HG03159 (cell line): ENCODE results near the gene EDNRB.

Experiments used
- ATAC-seq: cut with Tn5 transposase; IDR thresholded peaks from one replicate; pipeline ENCODE4 v1.9.1; 2021; ENCODE audit warnings: mild to moderate bottlenecking, moderate library complexity; ENCODE audit not compliant: unreplicated experiment

Gene EDNRB

GRCh38 chr13:77898097-77898496 is 20.5 kb downstream of the EDNRB start:
- peak; percentile 97 for ATAC-seq

GRCh38 chr13:77896977-77897376 is 21.7 kb downstream of the EDNRB start:
- no peak for ATAC-seq

DNA sequence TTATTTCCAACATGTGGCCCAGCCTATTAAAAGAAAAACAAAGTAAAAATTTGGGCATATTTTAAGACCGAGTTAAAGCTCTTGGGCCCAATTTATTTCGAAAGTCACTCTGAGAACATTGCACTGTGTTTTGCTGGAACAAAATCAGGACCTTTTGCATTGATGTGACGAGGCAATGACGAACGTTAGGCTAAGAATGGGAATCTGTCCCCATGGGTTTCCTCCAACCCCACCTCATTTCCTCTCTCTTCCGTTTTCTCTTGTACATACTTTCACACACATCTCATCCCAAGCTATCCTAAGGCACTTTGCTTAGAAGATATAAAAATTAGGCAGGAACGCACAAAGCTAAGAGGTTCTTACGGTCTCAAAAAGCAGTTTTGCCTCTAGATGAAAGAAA is 22.1 kb downstream of the EDNRB start:
- ATAC-seq, result no peak

- no peak for ATAC-seq
Observed at GRCh38 chr13:77894743-77895142, 23.9 kb downstream of the EDNRB start.

- no peak for ATAC-seq
Observed at GRCh38 chr13:77893066-77893465, 25.6 kb downstream of the EDNRB start.

DNA sequence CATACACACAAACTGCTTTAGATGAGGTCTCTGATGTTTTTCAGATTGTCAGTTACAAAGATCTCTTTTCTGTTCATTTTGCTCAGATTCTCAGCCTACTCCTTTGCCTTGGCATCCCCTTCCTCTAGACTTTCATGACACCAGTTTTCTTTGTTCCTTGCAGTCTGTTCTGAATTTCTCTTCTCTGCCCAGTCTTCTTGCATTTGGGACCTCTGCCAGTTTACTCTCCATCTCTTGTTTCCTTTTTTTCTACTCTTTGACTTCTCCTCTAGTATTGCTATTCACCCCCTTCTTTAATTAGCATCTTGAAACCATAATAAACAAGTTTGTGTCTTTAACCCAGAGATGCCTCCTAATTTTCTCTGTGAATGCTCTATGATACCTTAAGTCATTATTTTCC is 26.1 kb downstream of the EDNRB start:
- no peak for ATAC-seq

- ATAC-seq, result no peak
Observed at GRCh38 chr13:77891486-77891885, 27.1 kb downstream of the EDNRB start.

DNA sequence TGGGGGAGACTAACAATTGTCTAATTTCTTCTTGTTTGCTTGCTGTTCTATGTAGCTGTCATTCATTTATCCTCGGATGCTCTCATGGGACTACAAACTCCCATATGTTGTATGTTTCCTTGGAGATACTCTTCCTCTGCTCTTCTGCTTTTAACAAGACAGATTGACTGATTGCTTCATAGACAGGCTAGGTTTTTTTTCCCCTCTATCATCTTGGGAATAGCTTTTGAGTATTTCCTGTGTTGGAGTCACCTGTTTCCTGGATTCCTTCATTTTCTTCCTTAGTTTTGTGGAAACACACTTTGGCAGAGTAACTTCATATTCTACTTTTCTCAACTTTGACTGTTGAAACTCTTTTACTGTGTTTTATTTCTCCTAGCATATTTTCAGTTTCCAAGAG is 27.6 kb downstream of the EDNRB start:
- no peak for ATAC-seq

GRCh38 chr13:77883328-77883727 is 35.3 kb downstream of the EDNRB start:
- no peak for ATAC-seq

DNA sequence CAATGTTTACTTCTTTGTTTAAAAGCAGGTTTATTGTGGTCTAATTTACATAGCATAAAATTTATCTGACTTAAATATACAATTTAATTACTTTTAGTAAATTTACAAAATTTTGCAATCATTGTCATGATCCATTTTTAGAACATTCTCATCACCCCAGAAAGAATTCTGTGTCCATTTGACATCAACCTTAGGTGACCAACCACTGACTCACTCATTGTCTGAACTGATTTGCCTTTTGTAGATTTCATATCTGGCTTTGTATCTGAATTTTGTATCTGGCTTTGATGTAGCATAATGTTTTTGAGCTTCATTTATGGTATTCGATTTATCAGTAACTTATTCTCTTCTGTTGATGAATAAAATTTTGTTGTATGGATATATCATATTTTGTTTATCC is 40.4 kb downstream of the EDNRB start:
- no peak for ATAC-seq

DNA sequence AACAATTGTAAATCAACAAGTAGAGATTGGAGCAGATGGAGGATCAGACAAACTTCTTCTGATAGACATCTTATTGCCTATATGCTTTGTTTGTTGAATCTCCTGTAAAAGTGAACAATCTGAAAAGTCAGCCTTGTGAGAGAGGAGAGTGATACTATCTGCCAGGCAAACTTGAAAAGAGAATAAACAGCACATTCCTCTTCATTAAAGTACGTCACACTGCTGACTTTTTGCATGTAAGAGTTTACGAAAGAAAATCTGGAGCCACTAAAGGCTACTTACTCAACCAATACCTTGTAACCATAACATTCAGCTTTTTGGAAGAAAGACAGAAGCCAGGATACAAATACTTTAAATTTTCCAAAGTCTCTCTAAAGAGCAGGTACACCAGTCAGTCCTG is 42.5 kb downstream of the EDNRB start:
- ATAC-seq, result no peak

DNA sequence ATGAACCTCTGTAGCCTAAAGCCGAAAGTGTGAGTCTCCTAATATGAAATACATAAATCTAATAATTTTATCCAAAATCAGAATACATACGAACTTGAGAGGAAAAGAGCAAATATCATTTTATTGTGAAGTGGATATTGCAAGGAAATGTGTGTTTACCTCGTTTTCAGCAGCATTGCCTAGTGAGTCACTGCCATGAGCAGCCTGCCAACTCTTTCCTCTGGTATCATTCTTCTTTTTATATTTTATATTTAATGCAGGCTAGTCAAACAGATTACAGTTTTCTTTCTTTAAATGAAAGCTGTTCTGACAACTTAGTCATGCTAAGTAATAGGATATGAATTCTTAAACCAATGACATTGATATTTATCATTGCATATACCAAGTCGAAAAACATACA is 44.2 kb downstream of the EDNRB start:
- no peak for ATAC-seq

- no peak for ATAC-seq
Observed at GRCh38 chr13:77872995-77873394, 45.6 kb downstream of the EDNRB start.

DNA sequence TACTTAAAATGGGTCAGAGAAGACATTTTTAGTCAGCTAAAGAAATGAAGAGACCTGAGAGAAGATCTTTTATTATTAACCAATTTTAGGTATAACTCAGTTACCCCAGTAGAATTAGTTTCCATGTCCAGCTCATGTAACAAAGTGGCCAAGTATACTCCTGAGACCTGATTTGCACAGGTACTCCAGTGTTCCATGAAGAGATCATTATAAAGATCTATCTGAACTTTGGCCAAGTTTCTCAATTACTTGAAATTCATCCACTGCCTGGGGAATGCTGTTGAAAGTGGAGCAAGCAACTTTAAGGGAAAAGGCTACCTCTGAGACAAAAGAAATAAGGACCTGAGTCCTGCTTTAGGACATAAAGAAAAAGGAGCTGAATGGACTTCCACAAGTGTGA is 47.0 kb downstream of the EDNRB start:
- ATAC-seq, result no peak

- ATAC-seq, result no peak
Observed at GRCh38 chr13:77868717-77869116, 49.9 kb downstream of the EDNRB start.

- ATAC-seq, result no peak
Observed at GRCh38 chr13:77866971-77867370, 51.7 kb downstream of the EDNRB start.

DNA sequence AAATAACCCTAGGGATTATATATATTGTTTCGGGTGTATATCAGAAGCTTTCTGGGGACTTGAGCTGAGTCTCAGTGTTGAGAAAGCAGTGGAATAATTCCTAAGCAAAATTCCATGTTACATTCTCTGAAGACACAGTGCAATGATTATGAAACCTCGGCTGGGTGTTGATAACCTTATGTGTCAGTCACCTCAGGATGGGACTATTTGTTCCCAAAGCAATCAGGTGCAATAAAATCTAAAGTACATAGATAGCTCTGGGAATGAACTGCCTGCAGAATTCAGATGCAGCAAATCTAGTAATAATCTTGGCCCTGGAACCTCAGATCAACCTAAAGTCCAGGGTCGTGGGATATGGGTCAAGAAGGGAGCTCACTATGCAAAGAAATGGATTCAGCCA is 53.0 kb downstream of the EDNRB start:
- ATAC-seq, result no peak

GRCh38 chr13:77863144-77863543 is 55.5 kb downstream of the EDNRB start:
- no peak for ATAC-seq

DNA sequence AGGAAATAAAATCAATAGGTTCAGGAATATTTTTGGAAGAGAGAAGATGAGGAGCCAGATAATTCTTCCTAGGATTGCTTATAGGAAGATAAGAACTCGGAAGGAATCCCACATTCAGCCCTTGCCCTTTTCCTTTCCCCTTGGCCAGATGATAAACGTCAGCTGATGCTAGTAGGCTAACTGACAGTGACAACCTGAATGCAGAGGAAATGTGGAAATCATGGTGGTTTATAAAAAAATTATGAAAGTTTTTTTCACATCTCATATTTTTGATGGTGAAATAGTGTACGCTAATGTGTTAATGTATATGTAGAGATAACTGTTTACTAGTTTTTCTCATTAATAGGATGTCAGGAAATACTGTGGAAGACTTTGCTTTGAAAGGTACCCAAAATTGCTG is 56.9 kb downstream of the EDNRB start:
- ATAC-seq, result no peak

DNA sequence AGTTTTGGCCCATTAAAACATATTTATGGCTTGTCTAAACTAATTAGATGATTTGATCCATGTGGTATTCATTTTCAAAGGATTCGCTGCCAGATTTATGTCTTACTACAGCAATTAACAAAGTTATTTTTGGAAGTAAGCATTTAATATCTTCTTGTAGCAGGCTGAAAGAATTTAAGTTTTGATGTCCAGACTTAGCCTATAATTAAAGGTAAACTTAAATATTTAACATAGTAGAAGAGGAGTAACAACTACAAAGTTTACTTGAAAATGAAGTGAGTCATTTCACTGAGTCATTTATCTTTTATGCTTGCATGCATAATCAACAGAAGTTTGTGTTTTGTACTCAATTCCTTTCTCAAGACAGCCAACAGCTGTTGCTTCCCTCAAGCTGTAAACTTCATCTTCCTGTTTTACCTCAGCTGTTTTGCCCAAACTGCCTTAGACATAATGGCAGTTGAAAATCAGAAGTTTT is 58.1 kb downstream of the EDNRB start:
- no peak for ATAC-seq

GRCh38 chr13:77859450-77859849 is 59.2 kb downstream of the EDNRB start:
- no peak for ATAC-seq

DNA sequence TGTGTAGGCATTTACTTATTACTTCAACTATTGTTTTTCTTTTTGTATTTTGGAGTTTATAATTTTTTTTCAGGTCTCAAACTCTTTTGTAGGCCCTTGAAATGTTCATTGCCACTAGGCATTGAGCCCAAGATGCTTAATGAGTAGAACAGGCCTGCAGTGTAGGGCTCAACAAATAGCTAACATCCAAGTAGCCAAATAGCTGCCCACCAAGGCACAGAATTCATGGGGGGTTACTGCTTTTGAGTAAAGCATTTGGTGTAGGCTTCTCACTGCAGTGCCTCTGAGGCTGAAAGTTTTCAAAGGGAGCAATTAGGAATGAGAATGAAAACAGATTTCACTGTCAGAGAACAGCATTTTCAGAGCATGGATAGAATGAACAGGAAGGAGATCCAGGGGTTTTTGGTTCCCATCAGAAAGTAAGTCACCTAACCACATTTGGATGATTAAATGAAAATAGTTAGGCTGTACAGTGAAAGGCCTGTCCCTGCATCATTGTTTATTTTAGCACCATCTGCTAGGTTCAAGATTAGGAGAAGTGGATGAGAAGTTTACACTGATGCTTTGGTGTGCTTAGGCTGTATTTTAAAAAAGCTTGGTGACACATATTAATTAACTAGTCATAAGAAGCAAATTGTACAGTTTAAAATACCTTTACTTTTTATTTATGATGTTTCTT is 61.0 kb downstream of the EDNRB start:
- no peak for ATAC-seq

DNA sequence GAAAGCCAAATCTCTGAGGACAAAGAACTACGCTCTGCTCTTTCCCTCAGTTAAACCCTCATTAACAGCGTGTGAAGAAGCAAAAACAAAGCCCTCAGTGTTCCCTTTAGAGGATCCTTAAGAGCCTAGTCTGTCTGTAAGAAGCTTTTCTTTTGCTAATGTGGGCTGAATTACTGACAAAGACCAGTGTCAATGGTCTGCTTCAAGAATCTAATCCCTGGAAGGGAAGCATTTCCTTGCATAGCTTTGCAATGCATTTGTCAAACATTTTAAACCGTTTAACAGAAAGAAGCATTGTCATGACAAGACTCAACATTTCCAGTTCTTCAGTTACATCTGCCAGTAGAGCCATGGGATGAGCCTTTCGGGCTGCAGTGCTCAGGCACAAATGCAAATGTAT is 64.9 kb downstream of the EDNRB start:
- no peak for ATAC-seq
